GM18873 (cell line): ENCODE data around the gene EHF.
"Not testable (repeated sequence)": the region's sequence is repeated elsewhere in the genome, so short reads cannot be mapped to it uniquely, and the experiment has no call there.

Experiments
- ATAC-seq: cut with Tn5 transposase; IDR thresholded peaks from one replicate; pipeline ENCODE4 v1.9.1; 2021; ENCODE audit warnings: mild to moderate bottlenecking, moderate library complexity, moderate number of reproducible peaks; ENCODE audit not compliant: unreplicated experiment, low FRiP score

The EHF gene

GRCh38 chr11:34620820-34621792 is at the start of gene EHF:
EHF (plus strand) TSS chr11:34621093; CDS start chr11:34642631, 21,538 bp downstream.
- no peak for ATAC-seq

GRCh38 chr11:34573537-34573936 is 47.4 kb upstream of the EHF start:
- no peak for ATAC-seq

GRCh38 chr11:34575261-34575660 is 45.6 kb upstream of the EHF start:
- ATAC-seq, result no peak

GRCh38 chr11:34575671-34576070 is 45.2 kb upstream of the EHF start:
- no peak for ATAC-seq

GRCh38 chr11:34576331-34576730 is 44.6 kb upstream of the EHF start:
- ATAC-seq, result no peak

- ATAC-seq, result no peak
Measured at GRCh38 chr11:34583818-34584217, 37.1 kb upstream of the EHF start.

- no peak for ATAC-seq
Measured at GRCh38 chr11:34585304-34585734, 35.6 kb upstream of the EHF start.

GRCh38 chr11:34585735-34586487 is 35.0 kb upstream of the EHF start:
- no peak for ATAC-seq

- ATAC-seq, result no peak
Measured at GRCh38 chr11:34586488-34587281, 34.2 kb upstream of the EHF start.

GRCh38 chr11:34587282-34587677 is 33.6 kb upstream of the EHF start:
- ATAC-seq, result no peak

GRCh38 chr11:34588023-34588422 is 32.9 kb upstream of the EHF start:
- ATAC-seq, result no peak

- ATAC-seq, result no peak
Measured at GRCh38 chr11:34588701-34589100, 32.2 kb upstream of the EHF start.

- ATAC-seq, result not testable (repeated sequence)
Measured at GRCh38 chr11:34589177-34589576, 31.7 kb upstream of the EHF start.

- no peak for ATAC-seq
Measured at GRCh38 chr11:34593085-34593484, 27.8 kb upstream of the EHF start.

GRCh38 chr11:34594603-34595002 is 26.3 kb upstream of the EHF start:
- no peak for ATAC-seq

GRCh38 chr11:34595391-34595790 is 25.5 kb upstream of the EHF start:
- no peak for ATAC-seq

GRCh38 chr11:34595960-34596644 is 24.8 kb upstream of the EHF start:
- no peak for ATAC-seq

GRCh38 chr11:34599406-34599945 is 21.4 kb upstream of the EHF start:
- no peak for ATAC-seq

- no peak for ATAC-seq
Measured at GRCh38 chr11:34600339-34601084, 20.4 kb upstream of the EHF start.
